Testis (tissue), 2 donors: ENCODE data around the gene ATRNL1.

Experiments used
- POLR2A ChIP-seq: fragments of 450-650 bp; IDR thresholded peaks from one replicate; pipeline ENCODE4 v1.6.1; 2017; ENCODE audit warnings: antibody characterized with exemption, mild to moderate bottlenecking, moderate library complexity
- TF ChIP-seq, protein P1 (sequence below), 3 experiments: fragments of 450-650 bp in 2 of 3; fragments of 200-600 bp in 1 of 3; sonication (generic) in 1 of 3; IDR thresholded peaks; one replicate each; pipeline ENCODE4 v1.5.1; 2016 to 2019; ENCODE audit warnings: antibody characterized with exemption in 3 of 3, mild to moderate bottlenecking in 2 of 3, moderate library complexity in 1 of 3

DNA sequence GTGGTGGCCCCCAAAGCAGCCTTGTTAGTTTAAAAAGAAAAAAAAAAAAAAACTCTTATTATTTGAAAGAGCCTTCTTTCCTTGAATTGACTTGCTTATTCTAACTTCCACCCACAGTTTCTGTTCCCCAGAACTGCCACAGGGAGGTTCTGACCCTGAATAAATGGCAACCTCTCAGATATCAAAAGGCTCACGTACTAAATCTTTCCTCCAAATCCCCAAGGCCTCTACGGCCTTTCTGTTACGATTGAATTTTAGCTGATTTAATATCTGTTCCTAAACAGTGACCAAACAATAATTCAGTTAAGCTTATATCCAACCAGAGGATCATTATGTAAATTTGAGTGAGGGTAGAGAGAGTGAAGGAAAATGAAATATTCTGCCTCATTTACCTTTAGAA lies 697.1 kb downstream of the ATRNL1 start:
- TF ChIP-seq, protein P1, sequence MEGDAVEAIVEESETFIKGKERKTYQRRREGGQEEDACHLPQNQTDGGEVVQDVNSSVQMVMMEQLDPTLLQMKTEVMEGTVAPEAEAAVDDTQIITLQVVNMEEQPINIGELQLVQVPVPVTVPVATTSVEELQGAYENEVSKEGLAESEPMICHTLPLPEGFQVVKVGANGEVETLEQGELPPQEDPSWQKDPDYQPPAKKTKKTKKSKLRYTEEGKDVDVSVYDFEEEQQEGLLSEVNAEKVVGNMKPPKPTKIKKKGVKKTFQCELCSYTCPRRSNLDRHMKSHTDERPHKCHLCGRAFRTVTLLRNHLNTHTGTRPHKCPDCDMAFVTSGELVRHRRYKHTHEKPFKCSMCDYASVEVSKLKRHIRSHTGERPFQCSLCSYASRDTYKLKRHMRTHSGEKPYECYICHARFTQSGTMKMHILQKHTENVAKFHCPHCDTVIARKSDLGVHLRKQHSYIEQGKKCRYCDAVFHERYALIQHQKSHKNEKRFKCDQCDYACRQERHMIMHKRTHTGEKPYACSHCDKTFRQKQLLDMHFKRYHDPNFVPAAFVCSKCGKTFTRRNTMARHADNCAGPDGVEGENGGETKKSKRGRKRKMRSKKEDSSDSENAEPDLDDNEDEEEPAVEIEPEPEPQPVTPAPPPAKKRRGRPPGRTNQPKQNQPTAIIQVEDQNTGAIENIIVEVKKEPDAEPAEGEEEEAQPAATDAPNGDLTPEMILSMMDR (IDR thresholded peaks at IDR 0.05) = no peak
- TF ChIP-seq POLR2A = no peak
